Measurements from ENCODE around the gene CACNA2D3. TPM values are rescaled to one million over a fixed set of nuclear protein-coding genes. Genes with fewer than 3 reads are reported as not detected.

CACNA2D3 gene
- total RNA-seq, 4 donors from 2014 or later, result 0.27 to 1.5 (median 0.79) TPM

DNA sequence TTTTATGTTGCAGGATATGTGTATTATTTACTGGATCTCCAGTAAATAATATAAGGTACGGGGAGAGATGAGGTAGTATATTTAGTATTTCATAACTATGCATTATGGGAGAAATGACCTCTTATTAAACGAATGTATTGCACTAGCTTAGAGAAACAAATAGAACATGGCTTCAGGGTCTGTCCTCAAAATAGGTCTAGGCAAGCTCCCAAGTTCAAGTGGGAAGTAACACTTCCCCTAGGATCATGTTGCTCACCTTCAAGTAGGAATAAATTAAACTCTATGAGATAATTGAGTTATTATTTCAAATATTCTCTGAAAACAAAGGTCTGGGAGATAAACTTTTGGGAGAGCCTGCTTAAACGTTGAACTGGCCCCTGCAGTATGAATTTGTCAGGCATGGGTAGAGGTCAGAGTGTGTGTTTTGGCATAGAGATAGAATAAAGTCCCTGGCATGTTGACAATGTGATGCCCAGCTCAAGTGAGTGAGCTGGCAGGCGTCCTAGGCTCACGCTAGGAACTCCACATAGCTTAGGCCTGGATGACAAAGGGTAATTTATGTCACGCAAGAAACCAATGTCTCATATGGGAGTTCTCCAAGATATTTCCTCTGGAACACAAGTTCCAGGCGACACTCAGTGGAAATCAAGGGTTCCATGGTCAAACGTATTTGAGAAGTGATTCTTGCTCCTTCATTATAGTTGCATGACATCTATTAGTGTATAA lies 236.8 kb downstream of the CACNA2D3 start:
- intact Hi-C loops (cut with DNase I; ENCODE audit: low total_unique reads), result no loop called here
- no peak for TF ChIP-seq POLR2A (IDR thresholded peaks at IDR 0.05)
- TF ChIP-seq, protein P1, sequence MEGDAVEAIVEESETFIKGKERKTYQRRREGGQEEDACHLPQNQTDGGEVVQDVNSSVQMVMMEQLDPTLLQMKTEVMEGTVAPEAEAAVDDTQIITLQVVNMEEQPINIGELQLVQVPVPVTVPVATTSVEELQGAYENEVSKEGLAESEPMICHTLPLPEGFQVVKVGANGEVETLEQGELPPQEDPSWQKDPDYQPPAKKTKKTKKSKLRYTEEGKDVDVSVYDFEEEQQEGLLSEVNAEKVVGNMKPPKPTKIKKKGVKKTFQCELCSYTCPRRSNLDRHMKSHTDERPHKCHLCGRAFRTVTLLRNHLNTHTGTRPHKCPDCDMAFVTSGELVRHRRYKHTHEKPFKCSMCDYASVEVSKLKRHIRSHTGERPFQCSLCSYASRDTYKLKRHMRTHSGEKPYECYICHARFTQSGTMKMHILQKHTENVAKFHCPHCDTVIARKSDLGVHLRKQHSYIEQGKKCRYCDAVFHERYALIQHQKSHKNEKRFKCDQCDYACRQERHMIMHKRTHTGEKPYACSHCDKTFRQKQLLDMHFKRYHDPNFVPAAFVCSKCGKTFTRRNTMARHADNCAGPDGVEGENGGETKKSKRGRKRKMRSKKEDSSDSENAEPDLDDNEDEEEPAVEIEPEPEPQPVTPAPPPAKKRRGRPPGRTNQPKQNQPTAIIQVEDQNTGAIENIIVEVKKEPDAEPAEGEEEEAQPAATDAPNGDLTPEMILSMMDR (IDR thresholded peaks at IDR 0.05), result no peak
- no peak overlapping the region for H3K4me3 ChIP-seq (ENCODE audit: low read depth, poor library complexity, severe bottlenecking)
- DNase-seq (ENCODE audit: low spot score in 2 of 2), result no peak
- WGBS, 2 donors, result 60 to 73% methylated on average over 8 of the region's 8 CpGs

DNA sequence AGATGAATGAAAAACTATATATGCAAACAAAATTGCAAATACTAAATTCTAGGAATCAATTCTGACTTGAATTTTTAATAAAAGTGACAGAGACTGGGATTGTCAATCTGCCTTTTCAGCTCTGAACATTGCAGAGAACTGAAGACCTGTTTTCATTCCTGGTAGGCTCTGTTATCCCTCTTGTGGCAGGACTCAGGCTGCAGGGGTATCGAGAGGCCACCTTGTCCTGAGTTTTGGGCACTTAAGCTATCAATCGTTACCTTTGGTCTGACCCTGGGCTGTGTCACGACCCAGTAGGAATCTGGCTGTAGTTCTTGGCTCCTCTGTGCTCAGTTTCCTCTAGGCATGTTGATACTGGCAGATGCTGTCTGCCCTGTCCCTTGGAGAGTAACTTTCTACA lies 238.0 kb downstream of the CACNA2D3 start:
- 51 to 52% methylated on average over 3 of the region's 3 CpGs for WGBS, 2 donors
- intact Hi-C loops (cut with DNase I; ENCODE audit: low total_unique reads), result no loop called here
- DNase-seq (ENCODE audit: low spot score in 2 of 2), result no peak
- H3K4me3 ChIP-seq (ENCODE audit: low read depth, poor library complexity, severe bottlenecking), result no peak overlapping the region
- no peak for TF ChIP-seq POLR2A (IDR thresholded peaks at IDR 0.05)
- TF ChIP-seq, protein P1 (IDR thresholded peaks at IDR 0.05), result no peak

DNA sequence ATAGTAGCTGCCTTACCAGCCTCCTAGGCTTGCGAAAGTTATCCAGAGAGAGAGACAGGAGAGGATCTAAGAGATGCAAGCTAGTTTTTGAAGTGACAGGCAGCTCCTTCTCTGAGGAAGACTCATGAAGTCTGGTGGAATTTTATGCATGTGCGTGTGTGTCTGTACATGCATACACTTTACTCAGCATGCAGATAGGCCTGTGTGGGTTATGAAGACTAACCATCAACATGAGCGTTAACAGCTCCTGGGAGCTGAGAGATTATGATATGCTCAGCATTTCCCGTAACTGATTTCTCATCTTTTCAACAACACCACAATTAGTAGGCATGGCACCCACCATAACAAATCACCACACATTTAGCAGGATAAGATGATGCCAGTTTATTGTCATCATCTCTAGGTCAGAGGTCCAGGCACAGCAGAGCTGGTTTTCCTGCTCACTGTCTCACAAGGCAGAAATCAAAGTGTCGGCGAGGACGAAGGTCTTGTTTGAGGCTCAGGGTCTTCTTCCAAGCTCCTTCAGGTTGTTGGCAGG lies 239.5 kb downstream of the CACNA2D3 start:
- H3K4me3 ChIP-seq (ENCODE audit: low read depth, poor library complexity, severe bottlenecking), result no peak overlapping the region
- intact Hi-C loops (cut with DNase I; ENCODE audit: low total_unique reads), result no loop called here
- TF ChIP-seq, protein P1 (IDR thresholded peaks at IDR 0.05), result no peak
- TF ChIP-seq POLR2A (IDR thresholded peaks at IDR 0.05), result no peak
- no peak for DNase-seq (ENCODE audit: low spot score in 2 of 2)
- WGBS, 2 donors, result 92 to 94% methylated on average over 7 of the region's 7 CpGs

DNA sequence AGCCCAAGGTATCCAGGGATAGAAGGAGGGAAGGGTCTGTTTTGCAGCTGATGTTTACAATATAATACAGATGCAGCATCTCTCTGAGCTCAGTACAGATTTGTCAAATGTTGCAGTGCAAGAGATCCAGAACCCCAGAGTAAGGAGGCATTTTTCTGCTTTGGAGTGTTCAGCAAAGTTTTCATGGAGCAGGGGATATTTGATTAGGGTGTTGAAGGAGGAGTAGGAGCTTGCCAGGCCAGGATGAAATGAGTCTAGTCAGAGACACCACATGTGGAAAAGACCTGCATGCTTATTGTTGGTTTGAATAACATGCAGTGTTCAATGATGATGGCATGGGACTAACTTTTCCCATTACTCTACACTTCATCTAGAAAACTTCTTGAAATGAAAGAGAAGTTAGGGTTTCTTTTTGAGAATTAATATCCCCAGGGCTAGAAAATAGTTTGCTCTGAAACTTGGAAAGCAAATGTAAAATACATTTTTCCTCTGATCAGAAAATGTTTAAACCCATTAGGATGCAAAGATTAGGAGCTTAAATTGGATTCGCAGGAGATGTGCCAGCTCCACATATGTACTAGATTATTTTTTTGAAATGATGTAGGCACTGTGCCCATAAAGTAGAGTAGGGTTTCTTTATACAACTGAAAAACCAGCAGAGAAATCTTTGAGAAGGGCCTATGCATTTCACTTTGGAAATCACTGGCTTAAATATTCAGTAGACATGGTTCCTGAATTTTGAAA lies 243.8 kb downstream of the CACNA2D3 start:
- 43 to 51% methylated on average over 1 of the region's 1 CpG for WGBS, 2 donors
- DNase-seq (ENCODE audit: low spot score in 2 of 2), result no peak
- intact Hi-C loops (cut with DNase I; ENCODE audit: low total_unique reads), result no loop called here
- no peak for TF ChIP-seq POLR2A (IDR thresholded peaks at IDR 0.05)
- TF ChIP-seq, protein P1 (IDR thresholded peaks at IDR 0.05), result no peak
- H3K4me3 ChIP-seq (ENCODE audit: low read depth, poor library complexity, severe bottlenecking), result no peak overlapping the region

DNA sequence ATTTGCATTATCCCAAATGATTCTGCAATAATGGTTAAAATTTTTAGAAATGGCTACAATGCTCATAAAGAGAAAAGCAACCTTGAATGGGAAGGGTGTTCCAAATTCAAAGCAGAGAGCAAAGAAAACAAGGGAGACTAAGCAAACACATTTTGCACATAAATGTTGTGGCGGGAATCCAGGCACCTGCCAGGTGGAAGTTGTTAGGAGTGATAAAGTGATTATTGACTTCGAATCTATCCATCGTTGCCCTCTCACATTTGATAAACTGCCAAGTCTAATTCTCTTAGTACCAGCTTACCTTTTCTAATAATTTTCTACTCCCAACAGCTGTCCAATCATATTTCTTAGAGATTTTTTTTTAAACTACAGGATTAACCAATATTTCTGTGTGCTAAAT lies 244.5 kb downstream of the CACNA2D3 start:
- no peak for DNase-seq (ENCODE audit: low spot score in 2 of 2)
- H3K4me3 ChIP-seq (ENCODE audit: low read depth, poor library complexity, severe bottlenecking), result no peak overlapping the region
- TF ChIP-seq, protein P1 (IDR thresholded peaks at IDR 0.05), result no peak
- TF ChIP-seq POLR2A (IDR thresholded peaks at IDR 0.05), result no peak
- 54% methylated on average over 3 of the region's 3 CpGs for WGBS, 2 donors
- intact Hi-C loops (cut with DNase I; ENCODE audit: low total_unique reads), result no loop called here

Measured in lower leg skin (tissue), 4 donors.